PC-3 (cell line): Measurements from ENCODE around the gene CEP70.

Experiments used
- EZH2 ChIP-seq: fragments of 300-600 bp; sonication (generic); IDR thresholded peaks from one replicate; pipeline ENCODE4 v1.6.1; 2017; ENCODE audit warnings: antibody characterized with exemption, mild to moderate bottlenecking, low read length; ENCODE audit not compliant: unreplicated experiment
- EZH2phosphoT487 ChIP-seq: fragments of 300-600 bp; sonication (generic); IDR thresholded peaks from 2 replicates; pipeline ENCODE4 v1.6.1; 2018; ENCODE audit warnings: mild to moderate bottlenecking, antibody characterized with exemption, low read length, borderline replicate concordance
- TF ChIP-seq, protein P1 (sequence below): fragments of 300-600 bp; sonication (generic); conservative IDR thresholded peaks from 2 replicates; pipeline ENCODE4 v1.5.1; 2017; ENCODE audit warnings: antibody characterized with exemption, low read depth, mild to moderate bottlenecking, low read length

DNA sequence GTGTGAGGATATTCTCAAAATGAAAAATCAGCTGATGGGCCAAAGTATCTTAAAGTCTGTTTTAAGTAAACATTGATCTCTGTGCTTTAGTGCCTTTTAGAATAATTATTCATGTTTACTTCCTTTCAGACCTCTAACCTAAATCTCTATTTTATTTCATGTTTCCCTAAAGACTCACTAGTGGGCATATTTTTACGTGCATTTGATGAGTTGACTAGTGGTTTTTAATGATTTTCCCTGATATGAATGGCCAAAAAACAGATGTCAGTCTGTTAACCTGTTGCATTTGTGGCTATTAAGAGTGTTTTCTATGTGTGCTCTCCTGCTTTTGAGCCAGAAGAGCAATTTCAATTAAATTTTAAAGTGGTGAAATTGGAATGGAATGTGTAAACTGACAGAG lies 21.4 kb upstream of the CEP70 start:
- TF ChIP-seq, protein P1, sequence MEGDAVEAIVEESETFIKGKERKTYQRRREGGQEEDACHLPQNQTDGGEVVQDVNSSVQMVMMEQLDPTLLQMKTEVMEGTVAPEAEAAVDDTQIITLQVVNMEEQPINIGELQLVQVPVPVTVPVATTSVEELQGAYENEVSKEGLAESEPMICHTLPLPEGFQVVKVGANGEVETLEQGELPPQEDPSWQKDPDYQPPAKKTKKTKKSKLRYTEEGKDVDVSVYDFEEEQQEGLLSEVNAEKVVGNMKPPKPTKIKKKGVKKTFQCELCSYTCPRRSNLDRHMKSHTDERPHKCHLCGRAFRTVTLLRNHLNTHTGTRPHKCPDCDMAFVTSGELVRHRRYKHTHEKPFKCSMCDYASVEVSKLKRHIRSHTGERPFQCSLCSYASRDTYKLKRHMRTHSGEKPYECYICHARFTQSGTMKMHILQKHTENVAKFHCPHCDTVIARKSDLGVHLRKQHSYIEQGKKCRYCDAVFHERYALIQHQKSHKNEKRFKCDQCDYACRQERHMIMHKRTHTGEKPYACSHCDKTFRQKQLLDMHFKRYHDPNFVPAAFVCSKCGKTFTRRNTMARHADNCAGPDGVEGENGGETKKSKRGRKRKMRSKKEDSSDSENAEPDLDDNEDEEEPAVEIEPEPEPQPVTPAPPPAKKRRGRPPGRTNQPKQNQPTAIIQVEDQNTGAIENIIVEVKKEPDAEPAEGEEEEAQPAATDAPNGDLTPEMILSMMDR = no peak
- TF ChIP-seq EZH2 = no peak
- no peak for TF ChIP-seq EZH2phosphoT487
